ENCODE results near the gene ELOF1.

The ELOF1 gene

DNA sequence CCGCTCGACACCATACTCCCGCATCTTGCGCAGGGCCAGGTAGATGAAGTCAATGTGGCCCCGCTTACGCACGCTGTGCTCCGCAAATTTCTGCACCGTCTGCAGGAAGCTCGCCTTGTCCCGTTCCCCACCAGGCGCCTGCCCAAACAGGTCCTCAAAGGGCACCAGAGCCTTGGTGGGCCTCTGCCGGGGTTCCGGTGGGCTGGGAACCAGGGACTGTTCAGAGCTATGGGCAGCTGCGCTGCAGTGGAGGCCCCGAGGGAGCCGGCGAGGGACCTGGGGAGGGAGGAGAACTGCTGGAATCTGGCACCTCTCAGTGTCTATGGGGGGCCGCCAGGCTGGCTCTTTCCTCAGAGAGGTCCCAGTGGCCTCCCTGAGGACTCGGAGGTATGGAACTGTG lies 45.1 kb downstream of the ELOF1 start:
- no peak for DNase-seq (ENCODE audit: extremely low spot score)
- no peak for TF ChIP-seq CTCF (IDR thresholded peaks at IDR 0.05; ENCODE audit: control extremely low read depth, extremely low read depth, low read depth, missing control alignments)
- ChIA-PET CTCF (interaction anchor here (0.8 kb wide), 1 partner anchor 22 kb away, joined by 3 read pairs; no protein-coding TSS in a partner anchor), POLR2A (no interaction called here)

DNA sequence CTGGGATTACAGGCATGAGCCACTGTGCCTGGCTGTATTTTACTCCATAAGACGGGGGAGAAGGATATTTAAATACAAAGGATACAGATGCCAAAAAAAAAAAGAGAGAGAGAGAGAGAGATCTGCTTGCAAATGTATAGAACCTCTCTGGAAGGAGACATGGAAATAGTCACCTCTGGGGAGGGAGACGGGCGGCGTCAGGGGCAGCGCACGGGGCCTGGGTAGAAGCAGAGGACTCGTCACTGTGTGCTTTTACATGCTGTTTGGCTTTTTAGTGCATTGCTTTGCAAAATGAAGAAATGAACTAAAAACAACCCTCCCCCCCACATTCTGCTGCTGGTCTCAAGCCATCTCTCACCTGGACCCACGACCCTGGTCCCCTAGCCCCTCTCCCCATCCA lies 48.6 kb downstream of the ELOF1 start:
- ChIA-PET CTCF (interaction anchor here (1.2 kb wide), 1 partner anchor 28 kb away, joined by 3 read pairs; no protein-coding TSS in a partner anchor), POLR2A (interaction anchor here (0.6 kb wide), 1 partner anchor 190 kb away, joined by 4 read pairs; no protein-coding TSS in a partner anchor)
- no peak for TF ChIP-seq CTCF (IDR thresholded peaks at IDR 0.05; ENCODE audit: control extremely low read depth, extremely low read depth, low read depth, missing control alignments)
- DNase-seq (ENCODE audit: extremely low spot score), result no peak

DNA sequence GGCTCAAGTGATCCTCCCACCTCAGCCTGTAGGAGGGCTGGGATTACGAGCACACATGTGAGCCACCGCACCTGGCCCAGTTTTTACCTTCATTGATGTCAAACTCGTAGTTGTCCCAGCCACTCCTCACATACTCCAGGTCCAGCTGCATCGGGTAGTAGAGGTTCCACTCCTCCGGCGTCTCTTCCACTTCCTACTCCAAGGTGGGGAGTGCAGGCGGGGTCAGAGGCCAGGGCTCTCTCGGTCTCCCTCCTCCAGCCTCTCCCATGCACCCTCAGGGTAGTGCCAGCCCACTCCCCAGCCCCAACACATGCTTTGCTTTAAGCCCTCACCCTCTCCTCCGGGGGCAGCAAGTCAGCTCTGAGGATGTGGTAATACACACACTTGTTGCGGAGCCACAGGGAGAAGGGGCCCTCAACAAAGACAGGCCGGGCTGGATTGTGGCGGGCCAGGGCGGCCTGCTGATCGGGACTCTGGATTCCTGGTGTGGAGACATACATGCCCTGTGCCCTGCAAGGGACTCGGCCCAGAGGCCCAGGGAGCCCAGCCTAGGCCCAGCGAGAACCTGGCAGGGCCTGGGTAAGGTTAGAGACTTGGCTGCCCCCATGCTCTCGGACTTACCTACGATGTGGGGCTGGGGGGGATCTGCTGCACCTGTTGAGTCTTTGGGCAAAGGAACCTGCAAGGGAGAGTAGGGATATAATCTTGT lies 51.5 kb downstream of the ELOF1 start:
- DNase-seq (ENCODE audit: extremely low spot score), result peak; percentile 8
- CTCF ChIA-PET, result interaction anchor here (1.2 to 1.4 kb wide), 3 partner anchors 9 to 25 kb away, joined by 3 to 5 read pairs (median 4); no protein-coding TSS in a partner anchor
- TF ChIP-seq CTCF (IDR thresholded peaks at IDR 0.05; ENCODE audit: control extremely low read depth, extremely low read depth, low read depth, missing control alignments), result no peak
- POLR2A ChIA-PET, result no interaction called here

- no peak for DNase-seq (ENCODE audit: extremely low spot score)
- no peak for TF ChIP-seq CTCF (IDR thresholded peaks at IDR 0.05; ENCODE audit: control extremely low read depth, extremely low read depth, low read depth, missing control alignments)
- ChIA-PET POLR2A (interaction anchor here (0.6 kb wide), 1 partner anchor 23 kb away, joined by 5 read pairs; no protein-coding TSS in a partner anchor), CTCF (interaction anchor here (1.2 to 1.4 kb wide), 2 partner anchors 9 to 24 kb away, joined by 4 to 5 read pairs; no protein-coding TSS in a partner anchor)
Observed at GRCh38 chr19:11506967-11507366, 52.1 kb downstream of the ELOF1 start.

GRCh38 chr19:11506101-11506555 lies 52.9 kb downstream of the ELOF1 start:
- no peak for DNase-seq (ENCODE audit: extremely low spot score)
- no peak for TF ChIP-seq CTCF (IDR thresholded peaks at IDR 0.05; ENCODE audit: control extremely low read depth, extremely low read depth, low read depth, missing control alignments)
- CTCF ChIA-PET, result interaction anchor here (1.2 to 1.4 kb wide), 2 partner anchors 10 to 24 kb away, joined by 4 to 5 read pairs; no protein-coding TSS in a partner anchor
- POLR2A ChIA-PET, result interaction anchor here (0.6 kb wide), 1 partner anchor 24 kb away, joined by 5 read pairs; no protein-coding TSS in a partner anchor

- ChIA-PET POLR2A (no interaction called here), CTCF (interaction anchor here (1.4 kb wide), 1 partner anchor 23 kb away, joined by 5 read pairs; no protein-coding TSS in a partner anchor)
- no peak for TF ChIP-seq CTCF (IDR thresholded peaks at IDR 0.05; ENCODE audit: control extremely low read depth, extremely low read depth, low read depth, missing control alignments)
- peak; percentile 97 for DNase-seq (ENCODE audit: extremely low spot score)
Observed at GRCh38 chr19:11505504-11506100, 53.4 kb downstream of the ELOF1 start, which contains the start of gene ZNF653. ZNF653 (minus strand) TSS chr19:11505839; CDS start chr19:11505786, 53 bp downstream.
